SK-N-SH (cell line): ENCODE results near the gene SEMA4B. TPM values are rescaled to one million over a fixed set of nuclear protein-coding genes. Genes with fewer than 3 reads are reported as not detected.

Experiments used
- CTCF ChIA-PET: fragments of 300-600, 350-600 bp; formaldehyde crosslinking; extraction: SDS; loops from one replicate; lab custom pipeline; 2021; lab: Yijun Ruan, JAX
- POLR2A ChIA-PET: fragments of 350-600 bp; sonication (Branson Sonifier 250); formaldehyde crosslinking; extraction: SDS; loops from one replicate; lab custom pipeline; 2020; ENCODE audit warnings: antibody characterized with exemption, inconsistent platforms; lab: Yijun Ruan, JAX
- DNase-seq: peaks from one replicate; pipeline ENCODE4 v3.0.0; 2012
- H2AFZ ChIP-seq: fragments of 200-600 bp; sonication (generic); 2 replicates; pipeline ENCODE4 v1.8.1; 2016; ENCODE audit warnings: antibody characterized with exemption, mild to moderate bottlenecking, low read depth
- H3F3A ChIP-seq: fragments of 200-600 bp; sonication (generic); replicated peaks from 2 replicates; pipeline ENCODE3; 2016; ENCODE audit warnings: antibody characterized with exemption, mild to moderate bottlenecking; ENCODE audit not compliant: insufficient read depth
- H3K27ac ChIP-seq, 2 experiments: fragments of 200-500 bp in 1 of 2; fragments of 200-600 bp in 1 of 2; sonication (Bioruptor generic) in 1 of 2; sonication (generic), shearing (Covaris generic) in 1 of 2; 2 replicates each; pipeline versions ENCODE4 v1.5.1 to v1.6.1; 2014 to 2016; ENCODE audit warnings: low read depth in 2 of 2, inconsistent platforms in 1 of 2, low read length in 1 of 2, mild to moderate bottlenecking in 1 of 2, mixed read lengths in 1 of 2
- H3K27me3 ChIP-seq: fragments of 200-600 bp; sonication (generic), shearing (Covaris generic); 2 replicates; pipeline ENCODE4 v1.6.1; 2016; ENCODE audit warnings: mixed run types; ENCODE audit not compliant: insufficient read depth
- H3K36me3 ChIP-seq, 2 experiments: fragments of 200-500 bp in 1 of 2; fragments of 200-600 bp in 1 of 2; sonication (Bioruptor generic) in 1 of 2; sonication (generic) in 1 of 2; replicated peaks in 1 of 2; 2 replicates each; pipeline versions ENCODE3 to v1.5.1; 2014 to 2016; ENCODE audit warnings: low read length in 1 of 2, mild to moderate bottlenecking in 1 of 2; ENCODE audit not compliant: insufficient read depth in 2 of 2, control insufficient read depth in 1 of 2
- H3K4me1 ChIP-seq, 2 experiments: fragments of 200-500 bp in 1 of 2; fragments of 200-600 bp in 1 of 2; sonication (Bioruptor generic) in 1 of 2; sonication (generic), shearing (Covaris generic) in 1 of 2; 2 replicates each; pipeline versions ENCODE4 v1.5.1 to v1.6.1; 2014 to 2016; ENCODE audit warnings: low read depth in 1 of 2, low read length in 1 of 2, mixed run types in 1 of 2; ENCODE audit not compliant: insufficient read depth in 2 of 2, control insufficient read depth in 1 of 2
- H3K4me2 ChIP-seq: fragments of 200-600 bp; sonication (generic), shearing (Covaris generic); 2 replicates; pipeline ENCODE4 v1.6.1; 2017; ENCODE audit warnings: mixed run types
- H3K4me3 ChIP-seq, 2 experiments: fragments of 200-500 bp in 1 of 2; fragments of 200-600 bp in 1 of 2; sonication (Bioruptor generic) in 1 of 2; sonication (generic), shearing (Covaris generic) in 1 of 2; 2 replicates each; pipeline versions ENCODE4 v1.5.1 to v1.8.1; 2014 to 2016; ENCODE audit warnings: low read depth in 2 of 2, inconsistent platforms in 1 of 2, low read length in 1 of 2, mild to moderate bottlenecking in 1 of 2, mixed read lengths in 1 of 2, moderate library complexity in 1 of 2
- H3K79me2 ChIP-seq: fragments of 200-600 bp; sonication (generic); 2 replicates; pipeline ENCODE4 v1.8.1; 2017; ENCODE audit warnings: mild to moderate bottlenecking; ENCODE audit not compliant: insufficient read depth
- H3K9ac ChIP-seq: fragments of 200-600 bp; sonication (generic); 2 replicates; pipeline ENCODE4 v1.6.1; 2017; ENCODE audit warnings: mixed run types
- H3K9me2 ChIP-seq: fragments of 200-600 bp; sonication (generic); 2 replicates; pipeline ENCODE4 v1.6.1; 2017; ENCODE audit warnings: mixed run types
- H3K9me3 ChIP-seq: fragments of 200-600 bp; sonication (generic); 2 replicates; pipeline ENCODE4 v1.6.1; 2017; ENCODE audit warnings: mixed run types, mild to moderate bottlenecking, moderate library complexity
- H4K20me1 ChIP-seq: fragments of 200-600 bp; sonication (generic); 2 replicates; pipeline ENCODE4 v1.6.1; 2017; ENCODE audit warnings: mild to moderate bottlenecking, mixed run types; ENCODE audit not compliant: insufficient read depth
- FOXJ3 ChIP-seq: sonication (generic); formaldehyde crosslinking; IDR thresholded peaks from 2 replicates; pipeline ENCODE4 v1.5.1; 2020; ENCODE audit warnings: mild to moderate bottlenecking, missing genetic modification reagents
- GABPA ChIP-seq: IDR thresholded peaks from 2 replicates; pipeline ENCODE4 v1.4.0; 2012; ENCODE audit warnings: low read depth, mild to moderate bottlenecking
- IRF3 ChIP-seq: fragments of 150-350 bp; IDR thresholded peaks from 2 replicates; pipeline ENCODE4 v1.6.1; 2016; ENCODE audit warnings: mild to moderate bottlenecking, low read depth, low read length
- JUND ChIP-seq: IDR thresholded peaks from 2 replicates; pipeline ENCODE4 v1.4.0; 2012
- NFIC ChIP-seq: IDR thresholded peaks from 2 replicates; pipeline ENCODE4 v1.4.0; 2012; ENCODE audit warnings: borderline replicate concordance
- PBX3 ChIP-seq: IDR thresholded peaks from 2 replicates; pipeline ENCODE4; 2012
- POLR2AphosphoS5 ChIP-seq: IDR thresholded peaks from 2 replicates; pipeline ENCODE4 v1.6.1; 2012; ENCODE audit warnings: low read depth, low read length
- RCOR1 ChIP-seq: fragments of 150-350 bp; IDR thresholded peaks from 2 replicates; pipeline ENCODE4 v1.6.1; 2017; ENCODE audit warnings: antibody characterized with exemption, low read length
- REST ChIP-seq: IDR thresholded peaks from 2 replicates; pipeline ENCODE4 v1.6.1; 2012; ENCODE audit warnings: mild to moderate bottlenecking, low read depth, low read length, moderate library complexity
- TAF1 ChIP-seq: IDR thresholded peaks from 2 replicates; pipeline ENCODE4 v1.6.1; 2012; ENCODE audit warnings: low read depth, mild to moderate bottlenecking, low read length, moderate library complexity, borderline replicate concordance
- YY1 ChIP-seq: IDR thresholded peaks from 2 replicates; pipeline ENCODE4 v1.4.0; 2012; ENCODE audit warnings: low read depth, mild to moderate bottlenecking
- WGBS: methylation state at CpG from one replicate; pipeline ENCODE4 v1.1.6; 2017; ENCODE audit warnings: low lambda C conversion rate; 5-methylcytosine and 5-hydroxymethylcytosine counted together
- polyA plus RNA-seq, 3 experiments: library from polyadenylated mRNA; depleted of rRNA; stranded (reverse); fragments of >200 nt; gene quantifications; 2 replicates each; pipeline ENCODE4 v1.2.3, GENCODE V29; 2012
- TF ChIP-seq, protein P1 (sequence below): IDR thresholded peaks from 2 replicates; pipeline ENCODE4 v1.4.0; 2012; ENCODE audit warnings: low read depth
- TF ChIP-seq, protein P2 (sequence below): fragments of 200-600 bp; sonication (generic); IDR thresholded peaks from 2 replicates; pipeline ENCODE4 v1.6.1; 2017; ENCODE audit warnings: antibody characterized with exemption, mild to moderate bottlenecking, moderate library complexity

SEMA4B gene
- polyA plus RNA-seq, 1 of the 3 experiments (the other 2 are of a cell fraction) = 38.9 TPM

GRCh38 chr15:90213818-90214204 lies 12.7 kb downstream of the SEMA4B start:
- no peaks in the 10 kb centered on the region for H3K9me3 ChIP-seq
- H3K27ac ChIP-seq = no peak overlapping the region; a peak in 1 of 4 replicates
- WGBS = 94% methylated on average over 10 of the region's 11 CpGs

More at GRCh38 chr15:90213818-90214204, 12.7 kb downstream of the SEMA4B start:
- POLR2A ChIA-PET = interaction anchor here (0.6 kb wide), 1 partner anchor 13 kb away, joined by 3 read pairs; the partner anchor contains the start of gene SEMA4B
- H2AFZ ChIP-seq = no peak overlapping the region
- H3K9ac ChIP-seq = no peak overlapping the region
- H3F3A ChIP-seq = no peaks in the 10 kb centered on the region
- H4K20me1 ChIP-seq = no peaks in the 10 kb centered on the region
- H3K79me2 ChIP-seq = peaks cover 22% of the 10 kb centered on the region; the same call in 1 of the 2 replicates
- H3K36me3 ChIP-seq = peaks cover 6 to 13% of the 10 kb centered on the region in 2 experiments
- no peak overlapping the region for H3K4me3 ChIP-seq
- TF ChIP-seq POLR2AphosphoS5 = no peak
- TF ChIP-seq RCOR1 = no peak
- no peak for TF ChIP-seq PBX3
- no peak for TF ChIP-seq REST
- TF ChIP-seq GABPA = no peak
- no peak for TF ChIP-seq IRF3
- no peak for TF ChIP-seq JUND
- TF ChIP-seq YY1 = no peak
- TF ChIP-seq NFIC = no peak
- TF ChIP-seq TAF1 = no peak
- no peak for TF ChIP-seq FOXJ3 (CRISPR knock-in tag)
- TF ChIP-seq, protein P1, sequence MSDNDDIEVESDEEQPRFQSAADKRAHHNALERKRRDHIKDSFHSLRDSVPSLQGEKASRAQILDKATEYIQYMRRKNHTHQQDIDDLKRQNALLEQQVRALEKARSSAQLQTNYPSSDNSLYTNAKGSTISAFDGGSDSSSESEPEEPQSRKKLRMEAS = no peak
- TF ChIP-seq, protein P2, sequence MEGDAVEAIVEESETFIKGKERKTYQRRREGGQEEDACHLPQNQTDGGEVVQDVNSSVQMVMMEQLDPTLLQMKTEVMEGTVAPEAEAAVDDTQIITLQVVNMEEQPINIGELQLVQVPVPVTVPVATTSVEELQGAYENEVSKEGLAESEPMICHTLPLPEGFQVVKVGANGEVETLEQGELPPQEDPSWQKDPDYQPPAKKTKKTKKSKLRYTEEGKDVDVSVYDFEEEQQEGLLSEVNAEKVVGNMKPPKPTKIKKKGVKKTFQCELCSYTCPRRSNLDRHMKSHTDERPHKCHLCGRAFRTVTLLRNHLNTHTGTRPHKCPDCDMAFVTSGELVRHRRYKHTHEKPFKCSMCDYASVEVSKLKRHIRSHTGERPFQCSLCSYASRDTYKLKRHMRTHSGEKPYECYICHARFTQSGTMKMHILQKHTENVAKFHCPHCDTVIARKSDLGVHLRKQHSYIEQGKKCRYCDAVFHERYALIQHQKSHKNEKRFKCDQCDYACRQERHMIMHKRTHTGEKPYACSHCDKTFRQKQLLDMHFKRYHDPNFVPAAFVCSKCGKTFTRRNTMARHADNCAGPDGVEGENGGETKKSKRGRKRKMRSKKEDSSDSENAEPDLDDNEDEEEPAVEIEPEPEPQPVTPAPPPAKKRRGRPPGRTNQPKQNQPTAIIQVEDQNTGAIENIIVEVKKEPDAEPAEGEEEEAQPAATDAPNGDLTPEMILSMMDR = no peak
- TF ChIP-seq, all 33 proteins: peak for 0
- CTCF ChIA-PET = interaction anchor here (1.1 to 7.1 kb wide), 3 partner anchors 10 to 70 kb away, joined by 3 to 74 read pairs (median 3); partner anchors contain the start of gene SEMA4B
- Histone ChIP-seq H3K4me2 (no peak overlapping the region), H3K4me1 (peaks cover 9 to 35% of the 10 kb centered on the region in 2 experiments; a peak in 2 of 4 replicates), H3K27me3 (no peaks in the 10 kb centered on the region), H3K9me2 (no peaks in the 10 kb centered on the region)
- DNase-seq = no peak
